ENCODE data around the gene HMGN3. TPM values are rescaled to one million over a fixed set of nuclear protein-coding genes. Genes with fewer than 3 reads are reported as not detected.

HMGN3 gene
- total RNA-seq, 6 donors from 2014 or later, result 76.2 to 244 (median 102) TPM

DNA sequence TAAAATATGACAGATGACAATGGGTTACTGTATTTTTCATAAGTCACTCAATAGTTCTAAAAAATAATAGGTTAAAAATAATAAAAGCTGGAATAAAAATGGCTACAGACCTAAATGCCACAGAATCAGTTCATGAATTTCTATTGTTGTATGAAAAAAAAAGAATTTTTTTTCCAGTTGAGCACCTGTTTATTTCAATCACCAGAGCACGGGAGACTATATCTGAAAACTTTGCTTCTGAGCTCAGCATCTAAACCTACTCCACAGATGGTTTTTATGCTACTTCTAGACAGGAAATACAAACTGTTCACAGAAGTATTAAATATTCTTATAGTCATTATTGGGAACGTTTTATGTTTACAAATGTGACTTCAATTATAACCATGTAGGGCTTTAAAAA is 50.4 kb downstream of the HMGN3 start:
- DNase-seq (no peak), ATAC-seq (ENCODE audit: low FRiP score in 2 of 2) (no peak)
- no peak for TF ChIP-seq EP300 (IDR thresholded peaks at IDR 0.05)
- TF ChIP-seq POLR2A (IDR thresholded peaks at IDR 0.05), result no peak
- no peak for TF ChIP-seq CTCF (IDR thresholded peaks at IDR 0.05)
- TF ChIP-seq POLR2AphosphoS5 (IDR thresholded peaks at IDR 0.05), result no peak
- Histone ChIP-seq H3K4me1 (no peaks in the 10 kb centered on the region), H3K9me3 (no peaks in the 10 kb centered on the region), H3K27me3 (no peaks in the 10 kb centered on the region), H3K36me3 (no peaks in the 10 kb centered on the region), H3K27ac (no peak overlapping the region), H3K4me3 (no peak overlapping the region)
- WGBS, 2 donors, result 54 to 60% methylated on average over 2 of the region's 2 CpGs

DNA sequence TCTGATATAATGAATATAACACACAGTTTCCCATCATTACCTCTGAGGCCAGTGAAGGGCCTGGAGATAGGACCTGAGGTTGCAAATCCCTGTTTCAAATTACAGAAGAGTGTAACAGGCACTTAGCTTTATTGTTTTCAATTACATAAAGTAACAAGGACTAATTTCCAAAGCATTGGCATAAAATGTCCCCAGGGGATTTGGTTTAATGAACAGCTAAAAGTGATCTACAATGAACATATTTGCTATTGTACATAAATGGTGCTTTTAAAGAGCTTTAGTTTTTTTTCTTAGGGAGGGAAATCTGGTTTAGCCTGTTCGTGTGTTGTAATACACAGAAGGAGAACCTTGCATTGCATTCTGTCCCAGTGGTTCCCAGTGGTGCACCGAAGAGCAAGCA is 54.4 kb downstream of the HMGN3 start:
- Histone ChIP-seq H3K27ac (no peak overlapping the region), H3K36me3 (no peaks in the 10 kb centered on the region), H3K9me3 (peaks cover 0 to 2% (median 0%) of the 10 kb centered on the region in 4 donors), H3K4me3 (no peak overlapping the region), H3K4me1 (no peaks in the 10 kb centered on the region), H3K27me3 (no peaks in the 10 kb centered on the region)
- DNase-seq, result no peak
- ATAC-seq (ENCODE audit: low FRiP score in 2 of 2), result no peak
- TF ChIP-seq CTCF (IDR thresholded peaks at IDR 0.05) (no peak), EP300 (IDR thresholded peaks at IDR 0.05) (no peak), POLR2A (IDR thresholded peaks at IDR 0.05) (no peak), POLR2AphosphoS5 (IDR thresholded peaks at IDR 0.05) (no peak)
- 49 to 69% methylated on average over 2 of the region's 2 CpGs for WGBS, 2 donors

DNA sequence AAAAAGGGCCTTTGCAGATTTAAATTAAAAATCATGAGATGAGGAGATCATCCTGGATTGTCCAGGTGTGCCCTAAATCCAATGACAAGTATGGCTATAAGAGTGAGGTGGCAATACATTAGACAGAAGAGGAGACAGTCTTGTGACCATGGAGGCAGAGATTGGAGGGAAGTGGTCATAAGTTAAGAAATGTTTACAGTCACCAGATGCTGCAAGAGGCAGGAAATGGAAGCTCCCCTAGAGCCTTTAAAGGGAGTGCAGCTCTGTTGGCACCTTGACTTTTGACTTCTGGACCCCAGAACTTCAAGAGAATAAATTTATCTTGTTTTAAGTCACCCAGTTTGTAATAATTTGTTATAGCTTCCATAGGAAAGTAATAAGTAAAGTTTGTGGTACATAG is 61.1 kb downstream of the HMGN3 start:
- DNase-seq (no peak), ATAC-seq (ENCODE audit: low FRiP score in 2 of 2) (no peak)
- H3K9me3 ChIP-seq, result peaks cover 0 to 2% (median 0%) of the 10 kb centered on the region in 4 donors
- no peaks in the 10 kb centered on the region for H3K27me3 ChIP-seq
- TF ChIP-seq EP300 (IDR thresholded peaks at IDR 0.05), result no peak
- no peak for TF ChIP-seq POLR2AphosphoS5 (IDR thresholded peaks at IDR 0.05)
- no peak for TF ChIP-seq POLR2A (IDR thresholded peaks at IDR 0.05)
- TF ChIP-seq CTCF (IDR thresholded peaks at IDR 0.05), result no peak
- no peaks in the 10 kb centered on the region for H3K36me3 ChIP-seq
- no peak overlapping the region for H3K27ac ChIP-seq
- H3K4me3 ChIP-seq, result no peak overlapping the region
- no peaks in the 10 kb centered on the region for H3K4me1 ChIP-seq

- DNase-seq, result no peak
- H3K9me3 ChIP-seq, result no peaks in the 10 kb centered on the region
- no peaks in the 10 kb centered on the region for H3K36me3 ChIP-seq
- no peak overlapping the region for H3K27ac ChIP-seq
- no peaks in the 10 kb centered on the region for H3K4me1 ChIP-seq
- no peaks in the 10 kb centered on the region for H3K27me3 ChIP-seq
- H3K4me3 ChIP-seq, result no peak overlapping the region
- 48 to 55% methylated on average over 3 of the region's 3 CpGs for WGBS, 2 donors
- TF ChIP-seq EP300 (IDR thresholded peaks at IDR 0.05), result no peak
- no peak for TF ChIP-seq POLR2AphosphoS5 (IDR thresholded peaks at IDR 0.05)
- TF ChIP-seq CTCF (IDR thresholded peaks at IDR 0.05), result no peak
- no peak for TF ChIP-seq POLR2A (IDR thresholded peaks at IDR 0.05)
- no peak for ATAC-seq (ENCODE audit: low FRiP score in 2 of 2)
These were observed 63.5 kb downstream of the HMGN3 start for GRCh38 chr6:79170959-79171358.

- no peak for TF ChIP-seq CTCF (IDR thresholded peaks at IDR 0.05)
- TF ChIP-seq EP300 (IDR thresholded peaks at IDR 0.05), result no peak
- TF ChIP-seq POLR2AphosphoS5 (IDR thresholded peaks at IDR 0.05), result no peak
- TF ChIP-seq POLR2A (IDR thresholded peaks at IDR 0.05), result no peak
- Histone ChIP-seq H3K27me3 (no peaks in the 10 kb centered on the region), H3K36me3 (no peaks in the 10 kb centered on the region), H3K9me3 (no peaks in the 10 kb centered on the region), H3K27ac (no peak overlapping the region), H3K4me1 (no peaks in the 10 kb centered on the region), H3K4me3 (no peak overlapping the region)
- no peak for ATAC-seq (ENCODE audit: low FRiP score in 2 of 2)
- DNase-seq, result no peak
- 82 to 87% methylated on average over 5 of the region's 5 CpGs for WGBS, 2 donors
These were observed 64.1 kb downstream of the HMGN3 start for GRCh38 chr6:79170431-79170830.

Measured in upper lobe of left lung (tissue), 6 donors.